Stomach smooth muscle (tissue), 2 donors: ENCODE results near the gene CD40.

Source experiments
- H3K27ac ChIP-seq: one replicate; pipeline ENCODE4 v1.7.0; 2013; ENCODE audit warnings: mild to moderate bottlenecking, low read length, inconsistent platforms
- H3K27me3 ChIP-seq, 2 donors: one replicate each; pipeline ENCODE4 v1.7.0; 2013; ENCODE audit warnings: low read length in 2 of 2; ENCODE audit not compliant: insufficient read depth in 2 of 2, control insufficient read depth in 1 of 2
- H3K36me3 ChIP-seq, 2 donors: one replicate each; pipeline ENCODE4 v1.7.0; 2013; ENCODE audit warnings: low read length in 2 of 2; ENCODE audit not compliant: control insufficient read depth in 2 of 2, insufficient read depth in 2 of 2
- H3K4me1 ChIP-seq: one replicate; pipeline ENCODE4 v1.7.0; 2013; ENCODE audit warnings: low read length; ENCODE audit not compliant: control insufficient read depth, insufficient read depth
- H3K4me3 ChIP-seq, 2 donors: one replicate each; pipeline ENCODE4 v1.7.0; 2013; ENCODE audit warnings: low read length in 2 of 2
- H3K9ac ChIP-seq, 2 donors: one replicate each; pipeline ENCODE4 v1.7.0; 2013; ENCODE audit warnings: low read length in 2 of 2, mild to moderate bottlenecking in 1 of 2
- H3K9me3 ChIP-seq, 2 donors: one replicate each; pipeline ENCODE4 v1.7.0; 2013; ENCODE audit warnings: low read length in 2 of 2; ENCODE audit not compliant: control insufficient read depth in 2 of 2
- donor health status: healthy.
- donor health status: Pancreatic carcinoma.

CD40 gene

DNA sequence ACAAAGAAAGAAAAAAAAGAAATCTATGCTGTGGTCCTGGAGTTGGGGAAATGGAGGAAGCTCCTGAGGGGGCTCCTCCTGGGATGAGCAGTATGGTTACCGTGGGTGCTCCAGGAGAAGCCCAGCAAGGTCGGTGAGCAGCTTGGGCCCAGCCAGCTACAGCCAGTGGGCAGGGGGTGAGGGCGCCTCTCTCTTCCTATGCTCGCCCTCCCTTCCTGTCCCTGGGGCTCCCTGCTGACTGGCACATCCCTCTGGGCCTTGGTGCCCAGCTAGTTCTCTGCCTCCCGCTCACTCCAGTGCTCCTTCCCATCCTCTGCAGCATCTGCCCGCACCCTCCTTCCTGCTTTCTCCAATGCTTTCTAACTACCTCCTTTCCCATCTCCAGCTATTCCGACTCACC, 16.6 kb downstream of the CD40 start:
- H3K36me3 ChIP-seq, result no peaks in the 10 kb centered on the region
- no peak overlapping the region for H3K27ac ChIP-seq
- H3K4me1 ChIP-seq, result peaks cover 8% of the 10 kb centered on the region
- H3K27me3 ChIP-seq, result peaks cover 47 to 60% of the 10 kb centered on the region in 2 donors
- no peak overlapping the region for H3K4me3 ChIP-seq
- no peaks in the 10 kb centered on the region for H3K9me3 ChIP-seq
- H3K9ac ChIP-seq, result no peak overlapping the region

DNA sequence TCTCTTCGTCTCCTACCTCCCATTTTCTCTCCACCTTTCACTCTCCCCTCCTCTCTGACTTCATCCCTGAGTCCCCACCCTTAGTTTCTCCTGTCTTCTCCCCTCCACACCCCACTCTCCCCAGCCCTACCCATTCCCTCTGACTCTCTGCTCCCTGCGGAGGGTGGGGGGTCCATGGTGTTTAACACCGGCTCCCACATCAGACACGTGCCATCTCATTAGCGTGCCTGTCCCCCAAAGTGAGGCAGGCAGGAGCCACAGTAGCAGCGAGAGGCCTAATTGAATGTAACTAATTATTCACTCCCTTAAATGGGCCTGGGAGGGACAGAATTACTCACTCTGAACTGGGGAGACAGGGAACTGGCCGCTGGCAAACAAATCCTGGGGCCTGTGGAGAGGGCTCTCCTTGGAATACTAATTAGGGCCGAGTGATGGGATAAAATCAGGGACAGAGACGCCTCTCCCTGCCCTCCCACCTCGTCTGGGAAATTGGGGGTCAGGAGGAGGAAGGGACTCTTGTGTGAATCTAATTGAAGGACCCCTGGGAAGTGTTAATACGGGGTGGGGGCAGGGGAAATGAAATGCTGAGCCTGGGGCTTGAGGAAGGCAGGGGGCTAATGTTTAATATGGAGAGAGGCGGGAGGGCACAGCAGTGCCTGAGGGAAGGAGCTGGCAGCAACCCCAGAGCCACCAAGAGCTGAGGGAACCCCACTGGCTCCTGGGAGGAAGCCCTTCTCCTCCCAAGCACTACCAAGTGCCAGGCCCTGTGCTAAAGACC, 17.9 kb downstream of the CD40 start:
- H3K36me3 ChIP-seq, result no peaks in the 10 kb centered on the region
- no peak overlapping the region for H3K4me3 ChIP-seq
- H3K9me3 ChIP-seq, result no peaks in the 10 kb centered on the region
- no peak overlapping the region for H3K27ac ChIP-seq
- H3K9ac ChIP-seq, result no peak overlapping the region
- H3K27me3 ChIP-seq, result peaks cover 56 to 63% of the 10 kb centered on the region in 2 donors
- peaks cover 5% of the 10 kb centered on the region for H3K4me1 ChIP-seq

DNA sequence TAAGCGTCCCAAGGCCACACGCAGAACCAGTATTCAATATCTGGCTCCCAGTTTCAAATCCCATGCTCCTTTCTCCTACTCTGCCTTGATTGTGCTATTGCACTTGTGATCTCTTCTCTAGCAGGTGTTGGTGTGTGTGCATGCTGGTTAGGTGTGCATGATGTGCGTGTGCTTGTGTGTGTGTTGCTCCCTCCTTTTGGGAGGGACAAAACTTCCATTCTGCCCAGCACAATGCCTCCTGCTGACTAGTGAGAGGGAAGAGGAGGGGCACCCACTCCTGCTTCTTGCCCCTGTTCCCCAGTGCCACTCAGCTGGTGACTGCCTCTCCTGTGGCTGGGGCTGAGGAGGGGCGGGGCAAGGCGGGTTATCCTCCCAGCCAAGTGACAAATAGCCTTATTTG, 19.7 kb downstream of the CD40 start:
- Histone ChIP-seq H3K36me3 (no peaks in the 10 kb centered on the region), H3K27ac (no peak overlapping the region), H3K4me1 (peaks cover 3% of the 10 kb centered on the region), H3K27me3 (peaks cover 65 to 67% of the 10 kb centered on the region in 2 donors), H3K9me3 (no peaks in the 10 kb centered on the region), H3K9ac (no peak overlapping the region), H3K4me3 (no peak overlapping the region)

DNA sequence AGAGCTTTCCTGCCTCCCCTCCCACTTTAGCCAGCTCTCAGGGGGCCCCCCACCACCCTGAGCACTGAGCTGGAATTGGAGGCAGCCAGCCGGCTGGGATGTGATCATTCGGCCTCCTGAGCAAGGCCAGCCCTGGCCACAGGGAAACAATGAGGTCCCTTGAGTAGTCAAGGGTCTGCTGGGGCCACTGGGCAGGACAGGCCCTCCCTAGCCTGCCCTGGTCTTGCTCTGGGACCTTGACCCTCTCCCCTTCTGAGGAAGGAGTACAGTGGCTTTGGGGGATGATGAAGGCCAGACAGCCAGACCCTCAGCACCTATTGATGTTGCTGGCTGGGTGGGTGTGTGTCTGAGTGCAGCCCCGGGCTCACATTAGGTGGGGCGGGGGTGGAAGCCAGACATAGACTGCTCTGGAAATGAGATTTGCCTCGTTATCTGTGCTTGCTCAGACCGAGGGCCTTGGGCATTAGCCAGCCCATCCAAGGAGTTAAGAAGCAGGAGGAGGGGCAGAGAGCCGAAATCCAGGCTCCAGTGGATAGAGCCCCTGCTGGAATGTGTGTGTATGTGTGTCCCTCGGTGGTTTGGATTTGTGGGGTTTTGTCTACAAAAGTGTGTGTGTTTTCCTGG, 21.3 kb downstream of the CD40 start:
- peaks cover 54 to 68% of the 10 kb centered on the region in 2 donors for H3K27me3 ChIP-seq
- H3K4me1 ChIP-seq, result no peaks in the 10 kb centered on the region
- no peaks in the 10 kb centered on the region for H3K9me3 ChIP-seq
- H3K9ac ChIP-seq, result no peak overlapping the region
- H3K36me3 ChIP-seq, result no peaks in the 10 kb centered on the region
- no peak overlapping the region for H3K4me3 ChIP-seq
- no peak overlapping the region for H3K27ac ChIP-seq

DNA sequence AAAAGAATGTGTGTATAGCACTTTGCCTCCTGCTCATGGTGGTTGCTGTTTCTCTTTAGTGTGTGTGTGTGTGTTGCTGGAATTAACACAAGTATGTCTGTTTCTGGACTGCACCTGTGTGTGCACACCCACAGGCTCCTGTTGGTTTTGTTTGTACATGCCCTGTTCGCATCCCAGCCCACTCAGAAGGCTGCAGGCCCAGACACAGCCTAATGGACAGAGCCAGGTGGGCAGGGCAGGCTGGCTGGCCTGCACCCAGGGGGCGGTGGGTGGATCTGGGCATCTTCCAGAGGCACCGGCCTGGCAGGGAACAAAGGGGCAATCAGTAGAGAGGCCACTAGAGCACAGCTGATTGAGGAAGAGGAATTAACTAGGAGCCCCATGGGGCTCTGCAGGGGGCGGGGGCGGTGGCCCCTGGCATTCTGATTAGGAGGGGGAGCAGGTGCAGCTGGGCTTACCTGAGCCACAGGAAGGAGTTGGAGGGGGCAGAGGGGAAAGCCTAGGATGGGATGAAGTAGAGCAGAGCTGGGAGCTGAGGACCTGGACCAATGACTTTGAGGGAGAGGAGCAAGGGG, 21.9 kb downstream of the CD40 start:
- H3K27ac ChIP-seq, result no peak overlapping the region
- H3K9ac ChIP-seq, result no peak overlapping the region

DNA sequence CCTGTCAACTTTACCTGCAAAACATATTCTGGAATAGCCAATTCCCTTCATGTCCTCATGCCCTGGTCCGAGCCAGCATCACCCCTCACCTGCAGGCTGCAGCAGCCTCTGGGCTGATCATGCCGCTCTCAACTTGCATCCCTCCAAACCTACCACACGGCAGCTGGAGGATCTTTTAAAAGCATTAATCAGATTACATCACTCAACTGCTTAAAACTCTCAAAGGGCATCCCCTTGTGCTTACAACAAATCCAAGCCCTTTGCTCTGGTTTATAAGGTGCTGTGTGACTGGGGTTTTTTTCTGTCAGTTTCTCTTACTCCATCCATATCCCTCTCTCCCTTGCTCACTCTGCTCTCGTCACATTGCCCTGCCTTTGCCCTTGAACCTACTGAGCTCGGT, 24.0 kb downstream of the CD40 start:
- no peak overlapping the region for H3K27ac ChIP-seq
- H3K36me3 ChIP-seq, result no peaks in the 10 kb centered on the region
- H3K4me3 ChIP-seq, result no peak overlapping the region
- peaks cover 43 to 55% of the 10 kb centered on the region in 2 donors for H3K27me3 ChIP-seq
- no peaks in the 10 kb centered on the region for H3K4me1 ChIP-seq
- no peaks in the 10 kb centered on the region for H3K9me3 ChIP-seq
- H3K9ac ChIP-seq, result no peak overlapping the region

More for the DNA sequence above, 21.9 kb downstream of the CD40 start:
- Histone ChIP-seq H3K4me1 (no peaks in the 10 kb centered on the region), H3K36me3 (no peaks in the 10 kb centered on the region), H3K9me3 (no peaks in the 10 kb centered on the region), H3K4me3 (no peak overlapping the region), H3K27me3 (peaks cover 54 to 67% of the 10 kb centered on the region in 2 donors)

DNA sequence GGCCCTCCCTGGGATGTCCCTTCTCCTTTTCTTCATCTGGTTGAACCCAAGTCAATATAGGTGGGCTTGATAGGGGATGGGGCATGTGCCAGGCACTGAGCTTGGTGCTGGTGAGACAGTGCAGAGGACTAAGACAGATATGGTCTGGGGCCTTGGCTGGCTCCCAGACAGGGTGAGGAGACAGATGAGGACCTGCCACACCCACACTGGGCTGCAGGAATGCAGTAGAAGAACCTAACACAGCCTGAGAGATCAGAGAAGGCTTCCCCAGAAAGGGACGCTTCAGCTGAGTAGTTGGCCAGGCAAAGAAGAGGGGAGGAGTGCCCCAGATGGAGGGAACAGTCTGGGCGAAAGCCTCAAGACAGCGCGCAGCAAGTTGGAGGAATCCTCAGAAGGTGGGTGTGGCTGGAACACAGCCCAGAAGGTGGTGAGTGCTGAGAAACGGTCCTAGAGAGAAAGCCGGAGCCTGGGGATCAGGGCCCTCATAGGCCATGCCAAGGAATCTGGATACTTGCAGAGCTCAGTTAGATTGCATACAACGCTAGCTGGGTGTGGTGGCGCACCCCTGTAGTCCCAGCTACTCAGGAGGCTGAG, 26.4 kb downstream of the CD40 start:
- Histone ChIP-seq H3K4me1 (no peaks in the 10 kb centered on the region), H3K4me3 (no peak overlapping the region), H3K9ac (no peak overlapping the region), H3K27ac (no peak overlapping the region), H3K36me3 (no peaks in the 10 kb centered on the region), H3K9me3 (no peaks in the 10 kb centered on the region), H3K27me3 (peaks cover 23 to 35% of the 10 kb centered on the region in 2 donors)

DNA sequence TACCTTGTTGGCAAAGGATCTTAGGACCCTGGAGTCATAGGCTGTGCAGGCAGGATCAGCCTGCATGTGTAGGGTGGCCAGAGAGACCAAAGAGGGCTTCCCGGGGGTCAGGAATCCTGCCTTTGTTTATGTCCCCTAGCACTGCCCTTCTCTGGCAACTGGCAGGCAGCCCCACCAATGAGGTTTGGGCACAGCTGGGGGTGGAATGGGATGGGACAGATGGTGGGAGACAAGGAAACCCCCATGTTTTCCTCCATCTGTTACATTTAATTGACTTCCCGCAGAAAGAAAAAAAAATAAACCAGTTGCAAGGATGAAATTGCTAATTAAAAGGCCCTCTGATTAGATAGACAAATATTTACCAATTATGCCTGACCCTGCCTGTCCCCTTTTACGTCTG, 27.6 kb downstream of the CD40 start:
- H3K27ac ChIP-seq, result no peak overlapping the region

DNA sequence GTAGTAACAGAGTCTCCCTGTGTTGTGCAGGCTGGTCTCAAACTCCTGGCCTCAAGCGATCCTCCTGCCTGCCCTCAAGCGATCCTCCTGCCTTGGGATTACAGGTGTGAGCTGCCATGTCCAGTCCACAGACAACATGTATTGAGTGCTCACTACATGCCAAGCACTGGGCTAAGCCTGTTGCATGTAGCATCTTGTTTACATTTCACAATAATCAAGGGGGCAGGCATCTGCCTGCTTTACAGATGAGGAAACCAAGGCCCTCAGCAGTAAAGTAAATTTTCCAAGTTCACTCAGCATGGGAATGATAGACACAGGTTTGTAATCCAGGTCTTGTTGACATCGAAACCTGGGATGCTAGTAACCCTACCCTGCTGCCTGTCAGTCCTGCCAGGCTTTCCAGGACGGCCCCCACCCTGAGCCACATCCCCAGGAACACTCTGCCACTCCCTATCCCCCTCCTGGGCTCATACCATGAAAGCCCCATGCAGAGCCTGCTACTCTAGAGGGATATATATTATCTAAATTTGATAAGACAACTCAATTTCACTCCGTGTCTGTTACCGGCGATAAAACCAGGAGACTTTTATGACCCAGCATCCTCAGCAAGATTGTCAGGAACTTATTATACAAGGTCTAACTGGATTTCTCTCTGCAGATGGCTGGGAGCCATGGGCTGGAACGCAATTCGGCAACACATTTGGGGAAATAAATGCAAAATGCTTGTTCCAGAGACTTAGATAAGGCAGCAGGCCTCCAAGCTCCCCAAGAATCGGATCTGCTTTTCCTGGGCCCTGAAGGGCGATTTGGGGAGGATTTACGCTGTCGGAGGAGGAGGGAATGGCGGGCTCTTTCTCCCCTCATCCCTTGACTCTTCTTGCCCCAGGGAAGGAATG, 30.4 kb downstream of the CD40 start:
- Histone ChIP-seq H3K36me3 (no peaks in the 10 kb centered on the region), H3K27me3 (peaks cover 13 to 24% of the 10 kb centered on the region in 2 donors), H3K4me3 (no peak overlapping the region), H3K4me1 (no peaks in the 10 kb centered on the region), H3K9ac (no peak overlapping the region), H3K9me3 (no peaks in the 10 kb centered on the region), H3K27ac (no peak overlapping the region)

More for the DNA sequence above, 27.6 kb downstream of the CD40 start:
- Histone ChIP-seq H3K36me3 (no peaks in the 10 kb centered on the region), H3K9ac (no peak overlapping the region), H3K9me3 (no peaks in the 10 kb centered on the region), H3K4me1 (no peaks in the 10 kb centered on the region), H3K4me3 (no peak overlapping the region), H3K27me3 (peaks cover 18 to 29% of the 10 kb centered on the region in 2 donors)

DNA sequence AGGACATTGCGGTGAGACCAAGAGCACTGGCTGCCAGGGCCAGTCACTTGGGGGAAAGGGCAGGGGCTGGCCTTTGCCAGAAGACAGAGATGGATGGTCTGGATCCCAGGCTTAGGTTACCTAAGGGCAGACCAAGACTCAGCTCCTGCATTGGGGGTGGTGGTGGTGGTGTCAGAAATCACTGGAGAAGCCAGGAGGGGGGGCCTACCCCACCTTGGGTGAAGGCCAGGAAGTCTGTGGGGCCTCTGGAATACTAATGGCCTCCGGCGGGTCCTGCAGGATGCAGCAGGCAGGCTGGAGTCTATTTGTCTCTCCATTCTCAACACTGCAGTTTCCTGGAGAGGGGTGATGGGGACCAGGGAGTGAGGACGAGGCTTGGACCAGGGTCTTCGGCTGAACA, 32.8 kb downstream of the CD40 start:
- H3K4me1 ChIP-seq, result no peaks in the 10 kb centered on the region
- no peaks in the 10 kb centered on the region for H3K36me3 ChIP-seq
- H3K27me3 ChIP-seq, result peaks cover 15 to 19% of the 10 kb centered on the region in 2 donors
- no peak overlapping the region for H3K4me3 ChIP-seq
- no peak overlapping the region for H3K9ac ChIP-seq
- H3K27ac ChIP-seq, result no peak overlapping the region
- no peaks in the 10 kb centered on the region for H3K9me3 ChIP-seq
